ENCODE results near the gene KIF24. TPM values are rescaled to one million over a fixed set of nuclear protein-coding genes. Genes with fewer than 3 reads are reported as not detected.
"Not testable (repeated sequence)": the region's sequence is repeated elsewhere in the genome, so short reads cannot be mapped to it uniquely, and the experiment has no call there.

Gene KIF24
- total RNA-seq, 4 donors from 2014 or later: 0.13 to 0.68 (median 0.50) TPM

- Histone ChIP-seq H3K9me3 (no peaks in the 10 kb centered on the region), H3K27me3 (no peaks in the 10 kb centered on the region), H3K27ac (peak overlapping the region in 1 of 4 donors; percentile 6), H3K4me1 (peaks cover 37 to 41% of the 10 kb centered on the region in 2 donors), H3K4me3 (no peak overlapping the region), H3K36me3 (peaks cover 0 to 5% of the 10 kb centered on the region in 2 donors)
- ATAC-seq (no peak), DNase-seq (no peak)
- in situ Hi-C loops (cut with MboI; ENCODE audit: low sequenced_read_pairs in 4 of 4) (no loop called here), intact Hi-C loops (cut with DNase I; ENCODE audit: low total_unique reads) (no loop called here)
- no peak for TF ChIP-seq CTCF (IDR thresholded peaks at IDR 0.05 in 4 of 5, conservative IDR thresholded peaks at IDR 0.05 in 1 of 5)
- no peak for TF ChIP-seq POLR2A (IDR thresholded peaks at IDR 0.05)
These were observed 36.2 kb upstream of the KIF24 start for GRCh38 chr9:34365282-34365681.

- peaks cover 26 to 29% of the 10 kb centered on the region in 2 donors for H3K4me1 ChIP-seq
- in situ Hi-C loops (cut with MboI; ENCODE audit: low sequenced_read_pairs in 4 of 4): no loop called here
- DNase-seq: no peak
These were observed 34.7 kb upstream of the KIF24 start for GRCh38 chr9:34363619-34364351.

GRCh38 chr9:34362614-34363214 is 33.6 kb upstream of the KIF24 start:
- Histone ChIP-seq H3K36me3 (no peaks in the 10 kb centered on the region), H3K27me3 (no peaks in the 10 kb centered on the region), H3K27ac (peak overlapping the region in 1 of 4 donors; percentile 48), H3K4me1 (peaks cover 26% of the 10 kb centered on the region in 2 donors), H3K9me3 (no peaks in the 10 kb centered on the region), H3K4me3 (no peak overlapping the region)
- TF ChIP-seq CTCF (IDR thresholded peaks at IDR 0.05 in 4 of 5, conservative IDR thresholded peaks at IDR 0.05 in 1 of 5) (no peak), POLR2A (IDR thresholded peaks at IDR 0.05) (no peak)
- intact Hi-C loops (cut with DNase I; ENCODE audit: low total_unique reads) (no loop called here), in situ Hi-C loops (cut with MboI; ENCODE audit: low sequenced_read_pairs in 4 of 4) (no loop called here)
- ATAC-seq (no peak), DNase-seq (no peak)

More at GRCh38 chr9:34363619-34364351, 34.7 kb upstream of the KIF24 start:
- Histone ChIP-seq H3K27ac (peak overlapping the region; percentile 22 to 63 (median 54)), H3K4me3 (peak overlapping the region in 2 of 4 donors; percentile 12 to 14), H3K27me3 (no peaks in the 10 kb centered on the region), H3K36me3 (no peaks in the 10 kb centered on the region), H3K9me3 (no peaks in the 10 kb centered on the region)
- intact Hi-C loops (cut with DNase I; ENCODE audit: low total_unique reads): no loop called here
- ATAC-seq: peak; percentile 40 to 56
- no peak for TF ChIP-seq POLR2A (IDR thresholded peaks at IDR 0.05)

GRCh38 chr9:34352957-34353356 is 23.9 kb upstream of the KIF24 start:
- intact Hi-C loops (cut with DNase I; ENCODE audit: low total_unique reads); DNase-seq; H3K9me3 ChIP-seq; H3K4me3 ChIP-seq; H3K27me3 ChIP-seq; in situ Hi-C loops (cut with MboI; ENCODE audit: low sequenced_read_pairs in 4 of 4); H3K27ac ChIP-seq; H3K4me1 ChIP-seq; H3K36me3 ChIP-seq; ATAC-seq: not testable (repeated sequence)

GRCh38 chr9:34352122-34352652 is 23.1 kb upstream of the KIF24 start:
- DNase-seq; H3K27me3 ChIP-seq; H3K27ac ChIP-seq; H3K4me3 ChIP-seq; H3K9me3 ChIP-seq; ATAC-seq; H3K4me1 ChIP-seq; intact Hi-C loops (cut with DNase I; ENCODE audit: low total_unique reads); H3K36me3 ChIP-seq; in situ Hi-C loops (cut with MboI; ENCODE audit: low sequenced_read_pairs in 4 of 4): not testable (repeated sequence)

GRCh38 chr9:34349324-34349723 is 20.3 kb upstream of the KIF24 start:
- Histone ChIP-seq H3K9me3 (no peaks in the 10 kb centered on the region), H3K36me3 (no peaks in the 10 kb centered on the region), H3K4me3 (no peak overlapping the region), H3K27ac (no peak overlapping the region), H3K27me3 (no peaks in the 10 kb centered on the region), H3K4me1 (peaks cover 14 to 15% of the 10 kb centered on the region in 2 donors)
- no peak for DNase-seq
- intact Hi-C loops (cut with DNase I; ENCODE audit: low total_unique reads) (no loop called here), in situ Hi-C loops (cut with MboI; ENCODE audit: low sequenced_read_pairs in 4 of 4) (no loop called here)
- ATAC-seq: no peak
- no peak for TF ChIP-seq POLR2A (IDR thresholded peaks at IDR 0.05)
- no peak for TF ChIP-seq CTCF (IDR thresholded peaks at IDR 0.05 in 4 of 5, conservative IDR thresholded peaks at IDR 0.05 in 1 of 5)
